Endometrial microvascular endothelial cells (primary cell): ENCODE measurements around the gene DIAPH3. TPM values are rescaled to one million over a fixed set of nuclear protein-coding genes. Genes with fewer than 3 reads are reported as not detected.

ENCODE experiments used
- in situ Hi-C: cut with HindIII; loops from 2 replicates; pipeline ENCODE4 v1.10.0; 2017; ENCODE audit warnings: low sequenced_read_pairs, low pct_unique_long_range_greater_than_20kb; ENCODE audit errors: inconsistent ontology term
- total RNA-seq: library from RNA; depleted of rRNA; stranded (reverse); fragments of >200 nt; gene quantifications from one replicate; pipeline ENCODE4 v1.2.3, GENCODE V29; 2015; ENCODE audit errors: inconsistent ontology term

DIAPH3 gene
- total RNA-seq, 1 donor from 2014 or later = 19.9 TPM

DNA sequence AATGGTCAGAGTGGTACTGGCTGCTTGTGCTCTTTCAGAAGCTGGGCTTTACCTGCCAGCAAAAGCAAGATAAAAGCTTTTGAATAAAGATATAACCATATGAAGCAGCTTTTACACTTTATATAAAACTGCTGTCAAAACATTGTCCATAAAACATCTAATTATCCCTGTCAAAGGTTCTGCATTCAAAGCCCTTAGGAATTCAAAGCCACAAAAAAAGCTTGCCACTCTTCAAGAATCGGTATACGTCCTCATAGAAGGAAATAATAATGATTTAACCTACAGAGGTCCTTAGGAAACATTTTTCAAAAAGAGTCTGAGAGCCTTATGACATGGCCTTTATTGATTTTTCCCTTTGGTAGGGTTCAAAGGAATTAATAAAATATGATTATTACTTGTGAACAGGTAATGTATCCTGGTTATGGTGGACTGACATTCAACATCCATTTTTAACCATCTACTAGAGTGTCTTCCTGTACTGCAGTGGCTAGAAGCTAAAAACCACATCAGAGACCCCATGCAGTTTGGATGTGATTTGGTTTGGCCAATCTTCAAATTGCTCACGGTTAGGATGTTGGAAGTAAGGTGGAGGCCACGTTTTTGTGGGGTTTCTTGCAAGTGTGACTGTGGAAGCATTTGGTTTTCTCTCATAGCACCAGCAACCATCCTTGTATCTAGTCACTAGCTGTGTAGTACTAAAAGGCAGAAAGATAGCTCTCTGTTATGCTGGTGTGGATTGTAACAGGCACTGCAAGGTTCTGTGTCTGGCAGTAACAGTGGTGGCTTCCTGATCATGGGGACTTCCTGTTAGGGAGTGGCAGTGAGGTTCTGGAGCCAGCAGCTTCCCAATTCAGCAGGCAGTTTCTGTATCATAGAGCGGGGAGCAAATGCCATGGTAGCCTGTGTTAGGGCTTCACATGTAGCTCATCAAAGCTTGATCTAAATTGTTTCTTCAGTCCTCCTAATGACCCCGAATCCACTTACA lies 441.5 kb downstream of the DIAPH3 start:
- in situ Hi-C loops = no loop called here

DNA sequence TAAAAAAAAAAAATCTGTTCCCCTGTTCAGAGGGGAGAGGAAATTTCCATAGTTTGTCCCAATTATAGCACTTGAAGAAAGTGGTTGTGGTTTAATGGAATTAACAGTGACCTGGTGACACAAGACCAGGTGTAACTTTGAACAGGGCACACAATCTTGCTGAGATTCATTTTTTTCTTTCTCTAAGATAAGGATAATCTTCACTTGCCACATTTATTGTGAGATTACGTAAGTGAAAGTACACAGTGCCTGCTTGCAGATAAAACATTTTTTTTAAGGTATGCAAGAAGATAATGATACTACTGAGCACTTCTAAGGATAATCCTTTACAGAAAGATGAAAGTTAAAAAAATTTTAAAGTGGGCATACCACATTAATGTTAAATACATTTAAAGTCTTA lies 448.1 kb downstream of the DIAPH3 start:
- in situ Hi-C loops = no loop called here

DNA sequence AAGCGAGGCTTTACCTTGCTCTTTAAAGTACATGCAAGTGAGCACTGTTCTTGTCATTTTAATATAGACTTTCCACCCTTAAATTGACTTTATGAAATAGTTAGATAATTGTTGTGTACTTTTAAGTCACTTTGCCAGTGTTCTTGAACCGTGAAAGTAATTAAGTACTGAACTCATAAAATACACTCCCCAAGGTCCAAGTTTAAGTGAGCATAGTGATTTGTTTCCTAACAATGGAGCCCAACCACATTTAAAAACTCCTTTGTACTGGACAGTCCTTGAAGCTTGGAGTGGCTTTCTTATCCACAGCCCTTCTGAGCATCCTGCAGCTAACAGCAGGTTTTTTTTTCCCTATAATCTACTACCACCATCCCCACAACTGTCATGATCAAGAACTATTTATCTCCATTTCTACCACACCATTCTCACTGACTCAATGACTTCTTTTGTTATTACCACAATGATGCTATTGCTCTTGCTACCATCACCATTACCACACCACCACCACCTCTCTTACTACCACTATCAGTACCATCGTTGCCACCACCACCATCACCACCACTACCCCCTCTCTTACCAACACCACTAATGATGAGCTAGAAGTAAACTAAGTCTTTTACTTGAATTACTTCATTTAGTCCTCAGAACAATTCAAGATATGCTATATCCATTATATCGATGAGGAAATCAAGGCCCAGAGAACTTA lies 452.6 kb downstream of the DIAPH3 start:
- in situ Hi-C loops = no loop called here

DNA sequence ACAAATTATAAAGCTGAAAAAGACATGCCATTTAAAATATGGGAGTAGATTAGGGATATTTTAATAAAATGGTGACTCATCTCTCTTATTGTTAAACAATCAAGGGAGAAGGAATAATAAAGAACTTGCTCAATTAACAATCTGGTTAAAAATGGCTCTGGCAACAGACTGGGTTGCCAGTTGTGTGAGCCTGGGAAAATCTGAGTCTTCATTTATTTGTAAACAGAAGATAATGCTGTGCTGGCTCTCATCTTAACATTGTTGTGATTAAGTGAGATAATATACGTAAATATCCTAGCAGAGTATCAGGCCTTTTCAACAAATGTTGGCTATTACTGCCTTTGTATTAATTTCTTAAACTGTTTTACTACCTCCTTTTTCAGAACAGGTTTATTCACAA lies 453.3 kb downstream of the DIAPH3 start:
- in situ Hi-C loops = no loop called here

DNA sequence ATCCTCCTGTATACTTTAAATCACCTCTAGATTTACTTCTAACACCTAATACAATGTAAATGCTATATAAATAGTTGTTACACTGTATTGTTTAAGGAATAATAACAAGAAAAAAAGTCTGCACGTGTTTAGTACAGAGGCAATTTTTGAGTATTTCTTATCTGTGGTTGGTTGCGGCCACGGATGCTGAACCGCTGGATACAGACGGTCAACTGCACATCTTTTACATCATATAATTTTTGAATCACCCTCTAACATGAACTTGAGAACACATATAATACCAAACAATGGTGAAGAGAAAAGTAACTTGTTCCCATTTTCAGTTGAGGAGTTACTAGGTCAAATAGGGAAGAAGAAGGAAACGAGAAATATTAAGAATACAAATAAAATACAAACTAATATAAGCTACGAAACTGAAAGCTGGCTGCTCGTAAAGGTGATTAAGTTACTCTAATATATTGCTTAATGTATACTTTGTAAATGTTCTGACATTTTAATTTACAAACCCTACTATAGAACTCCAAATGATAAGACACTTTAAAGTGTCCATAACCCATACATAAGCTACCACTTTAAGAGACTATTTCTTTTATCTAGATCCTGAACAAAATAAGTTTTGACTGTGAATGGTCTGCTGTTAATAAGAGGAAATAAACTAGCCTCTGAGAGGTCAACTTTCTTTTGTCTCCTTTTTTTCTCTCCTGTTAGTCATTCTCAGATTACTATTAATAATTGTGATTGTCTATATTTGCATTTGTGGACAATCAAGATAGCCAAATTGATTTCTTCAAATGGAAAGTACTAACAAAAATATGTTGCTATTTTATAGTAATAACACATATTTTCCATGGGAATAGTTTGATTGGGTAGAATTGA lies 457.4 kb downstream of the DIAPH3 start:
- in situ Hi-C loops = no loop called here

DNA sequence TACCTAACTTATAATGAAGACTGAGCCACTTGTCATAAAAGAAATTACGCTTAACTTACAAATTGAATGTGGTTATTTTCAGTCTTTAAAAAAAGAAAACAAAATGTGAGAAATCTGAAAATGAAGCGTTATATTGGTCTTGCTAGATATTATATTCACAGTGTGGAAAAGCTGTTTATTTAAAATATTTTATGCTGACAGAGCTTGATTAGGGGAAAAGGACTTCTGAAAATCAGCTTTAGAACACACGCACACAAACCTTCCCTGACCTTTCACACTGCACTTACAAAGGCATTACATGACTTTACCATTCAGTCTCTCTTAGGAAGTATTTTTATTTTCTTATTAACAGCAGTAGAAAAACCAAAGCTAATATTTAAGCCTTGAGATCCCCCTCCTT lies 461.5 kb downstream of the DIAPH3 start:
- in situ Hi-C loops = no loop called here

DNA sequence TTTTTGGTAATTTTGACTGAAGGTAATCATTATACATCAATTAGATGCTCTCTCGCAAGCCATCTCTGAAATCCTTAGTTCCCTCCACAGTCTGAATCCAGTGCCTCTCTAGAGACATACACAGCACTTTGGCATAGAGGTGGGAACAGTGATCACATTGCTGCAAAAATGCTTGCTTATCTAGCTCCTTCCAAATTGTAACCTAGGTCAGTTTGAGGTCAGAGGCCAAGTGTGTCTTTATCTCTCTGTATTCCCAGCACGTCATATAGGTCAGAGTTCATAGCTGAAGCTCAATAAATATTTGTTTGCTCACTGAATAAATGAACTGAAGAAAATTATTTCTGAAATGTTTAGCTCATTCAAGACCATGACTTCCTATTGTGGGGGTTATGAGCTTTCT lies 462.5 kb downstream of the DIAPH3 start:
- in situ Hi-C loops = no loop called here

DNA sequence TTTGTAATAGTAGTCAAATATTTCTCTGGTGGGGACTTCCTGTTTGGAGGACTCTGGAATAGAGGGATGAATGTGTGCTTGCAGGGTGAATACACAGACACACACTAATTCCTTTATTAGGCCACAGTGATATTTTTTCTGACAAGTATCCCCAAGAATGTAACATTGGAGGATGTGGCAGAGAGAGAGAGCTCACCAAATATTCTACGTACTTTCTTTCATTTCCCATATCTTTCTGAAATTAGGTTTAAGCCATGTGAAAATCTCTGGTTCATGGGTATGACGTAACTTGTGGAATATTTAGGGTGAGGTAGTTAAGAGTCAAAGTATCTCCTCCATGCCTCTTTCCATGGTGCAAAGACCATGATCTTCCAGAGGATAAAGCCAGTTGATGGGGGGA lies 463.4 kb downstream of the DIAPH3 start:
- in situ Hi-C loops = no loop called here

DNA sequence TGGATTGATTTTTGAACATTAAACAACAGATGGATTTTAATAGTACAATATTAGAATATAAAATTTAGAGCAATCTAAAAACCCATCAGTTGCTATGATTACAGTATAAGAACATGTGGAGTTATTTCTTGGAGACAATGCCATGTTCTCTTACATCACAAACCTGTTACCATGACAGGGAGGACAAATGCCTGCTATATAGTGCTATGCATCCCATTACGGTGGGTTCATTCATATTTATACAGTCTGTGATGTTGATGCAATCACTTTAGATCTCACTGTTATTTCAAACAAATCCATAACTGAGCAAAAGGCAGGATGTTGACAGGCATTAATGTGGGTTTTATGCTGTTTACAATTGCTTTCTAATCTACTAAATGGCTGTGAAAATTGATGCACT lies 467.5 kb downstream of the DIAPH3 start:
- in situ Hi-C loops = no loop called here

DNA sequence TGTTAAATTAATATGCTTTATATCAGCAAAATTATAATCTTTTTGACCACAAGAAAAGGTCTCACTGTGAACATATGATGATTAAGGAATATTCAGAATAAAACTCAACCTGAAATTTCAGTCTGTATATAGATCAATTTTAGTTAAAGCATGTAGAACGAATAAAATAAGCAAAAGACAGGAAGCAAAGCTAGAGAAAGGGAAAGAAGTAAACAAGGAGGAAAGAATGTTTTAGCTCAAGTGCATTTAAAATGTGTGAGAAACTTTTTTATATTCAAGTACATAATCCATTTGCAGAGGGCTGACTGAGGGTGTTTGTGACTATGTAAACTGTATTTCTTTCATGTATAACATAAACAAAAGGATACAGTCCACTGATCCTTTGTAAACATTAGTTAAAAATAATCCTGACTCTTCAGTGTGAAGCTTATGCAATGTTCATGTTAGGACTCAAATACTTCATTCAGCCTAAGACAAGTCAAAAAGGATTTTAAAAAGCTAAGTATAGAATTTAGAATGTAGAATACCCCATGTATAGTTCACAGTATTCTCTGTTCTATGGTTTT lies 472.1 kb downstream of the DIAPH3 start:
- in situ Hi-C loops = no loop called here

DNA sequence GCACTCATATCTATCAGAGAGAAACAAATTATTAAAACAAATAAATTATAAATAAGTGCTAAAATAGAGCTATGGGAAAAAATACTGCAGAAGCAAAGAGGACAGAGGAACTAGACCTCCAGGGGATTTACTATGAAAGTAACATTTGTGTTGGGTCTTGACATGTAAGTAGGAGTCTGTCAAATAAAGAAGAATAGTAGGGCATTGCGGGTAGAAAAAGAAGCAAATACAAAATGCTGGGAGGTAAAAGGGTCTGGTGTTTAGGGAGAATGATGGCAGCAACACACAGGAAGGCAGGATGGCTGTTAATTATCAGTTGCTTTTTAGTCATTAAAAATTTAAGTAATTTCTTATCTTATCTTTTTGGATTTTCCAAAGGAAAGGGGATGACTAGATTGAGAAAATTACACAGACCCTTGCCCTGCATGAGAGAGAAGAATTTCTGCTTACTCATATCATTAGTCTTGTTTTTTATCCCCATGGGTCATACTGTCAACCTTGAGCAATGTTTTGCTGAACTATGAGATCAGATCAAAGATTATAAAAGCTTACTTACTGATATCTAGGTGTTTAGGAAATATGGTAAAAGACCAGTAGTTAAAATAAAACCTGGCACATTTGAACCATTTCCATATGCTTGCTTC lies 472.7 kb downstream of the DIAPH3 start:
- in situ Hi-C loops = no loop called here

DNA sequence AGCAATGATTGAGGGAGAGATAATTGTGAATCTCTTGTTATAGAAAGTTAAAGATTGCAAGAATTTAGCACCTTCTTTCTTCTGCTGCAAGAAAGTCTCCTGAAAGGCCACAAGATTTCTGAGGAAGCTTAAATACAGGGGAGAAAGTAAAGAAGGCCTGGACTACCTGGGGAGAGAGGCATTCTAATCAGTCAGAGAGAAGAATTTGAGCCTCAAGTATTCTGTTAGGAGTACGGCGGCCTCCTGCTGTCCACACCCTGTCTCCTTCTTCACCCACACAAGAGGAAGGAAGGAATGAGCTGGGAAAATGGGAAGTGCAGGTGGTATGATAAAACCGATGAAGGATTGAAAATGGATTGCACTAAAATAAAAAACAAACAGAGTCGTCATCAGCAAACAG lies 474.7 kb downstream of the DIAPH3 start:
- in situ Hi-C loops = no loop called here

DNA sequence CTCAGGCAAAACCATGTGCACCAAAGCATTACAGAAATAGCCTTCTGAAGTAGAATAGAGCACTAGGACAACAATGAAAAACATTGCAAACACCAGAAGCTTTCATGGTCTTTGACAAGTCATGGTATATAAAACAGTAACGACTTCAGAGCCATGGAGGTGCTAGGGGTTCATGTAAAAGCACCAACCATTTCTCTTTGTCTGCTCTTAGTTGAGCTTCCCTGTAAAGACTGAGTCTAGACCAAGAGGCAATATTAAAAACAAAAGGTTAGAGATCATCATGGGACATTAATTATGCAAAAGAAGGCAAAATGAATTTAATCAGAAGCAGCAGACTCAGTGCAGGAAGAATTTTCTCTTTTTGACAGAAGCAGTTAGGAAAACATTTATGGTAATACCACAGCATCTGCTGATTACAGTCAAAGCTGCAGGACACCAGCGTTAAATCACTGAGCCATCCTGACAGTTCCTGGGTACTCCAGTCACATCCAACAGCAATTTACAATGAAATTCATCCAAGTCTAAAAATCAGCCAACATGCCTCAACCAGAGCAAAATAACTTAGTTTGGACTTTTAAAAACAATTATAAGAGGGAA lies 476.8 kb downstream of the DIAPH3 start:
- in situ Hi-C loops = no loop called here

DNA sequence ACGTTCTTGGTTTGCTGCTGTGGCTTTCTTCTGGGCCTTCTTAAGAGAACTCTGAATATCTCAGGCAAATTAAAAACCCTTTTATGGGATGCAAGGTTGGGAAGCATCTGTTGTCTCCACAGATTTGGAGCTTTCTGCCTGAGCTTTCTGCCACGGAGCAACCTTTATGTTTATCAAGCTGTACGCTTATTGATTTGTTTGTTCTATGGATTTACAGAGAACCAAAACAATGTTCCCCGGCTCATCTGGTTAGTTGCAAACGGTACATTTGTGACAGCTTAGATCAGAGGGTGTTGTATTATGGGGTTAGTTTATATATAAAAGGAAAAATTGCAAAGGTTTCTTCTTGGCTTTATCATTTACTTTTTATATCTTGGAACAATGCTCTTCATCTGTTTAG lies 479.6 kb downstream of the DIAPH3 start:
- in situ Hi-C loops = no loop called here

DNA sequence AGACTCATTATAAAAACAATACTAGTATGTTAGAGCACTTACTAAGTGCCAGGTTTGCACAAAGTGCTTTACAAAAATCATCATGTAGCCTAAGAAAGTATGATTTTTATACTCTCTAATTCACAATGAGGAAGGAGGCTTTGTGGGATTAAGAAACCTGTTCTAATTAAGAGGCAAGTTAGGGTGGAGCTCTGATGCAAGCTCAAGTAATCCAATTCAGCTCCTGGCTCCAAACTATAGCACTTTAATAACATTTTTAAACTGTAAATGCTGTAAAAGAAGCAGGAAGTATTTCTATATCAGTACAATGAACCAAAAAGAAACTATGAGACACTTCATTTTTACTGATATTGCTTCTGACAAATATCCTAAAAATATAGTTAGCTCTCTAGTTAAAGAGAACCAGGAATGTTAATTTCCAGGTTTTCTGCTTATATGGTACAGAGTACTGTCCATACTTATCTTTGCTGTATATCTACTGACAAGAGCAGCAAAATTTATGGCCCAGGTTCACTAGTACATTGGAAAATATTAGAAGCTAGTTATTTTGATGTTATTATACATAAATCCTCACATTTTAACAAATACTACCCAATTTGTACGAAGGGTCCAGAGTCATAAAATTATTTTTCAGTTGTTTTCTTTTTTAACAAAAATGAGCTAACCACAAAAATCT lies 482.0 kb downstream of the DIAPH3 start:
- in situ Hi-C loops = no loop called here

DNA sequence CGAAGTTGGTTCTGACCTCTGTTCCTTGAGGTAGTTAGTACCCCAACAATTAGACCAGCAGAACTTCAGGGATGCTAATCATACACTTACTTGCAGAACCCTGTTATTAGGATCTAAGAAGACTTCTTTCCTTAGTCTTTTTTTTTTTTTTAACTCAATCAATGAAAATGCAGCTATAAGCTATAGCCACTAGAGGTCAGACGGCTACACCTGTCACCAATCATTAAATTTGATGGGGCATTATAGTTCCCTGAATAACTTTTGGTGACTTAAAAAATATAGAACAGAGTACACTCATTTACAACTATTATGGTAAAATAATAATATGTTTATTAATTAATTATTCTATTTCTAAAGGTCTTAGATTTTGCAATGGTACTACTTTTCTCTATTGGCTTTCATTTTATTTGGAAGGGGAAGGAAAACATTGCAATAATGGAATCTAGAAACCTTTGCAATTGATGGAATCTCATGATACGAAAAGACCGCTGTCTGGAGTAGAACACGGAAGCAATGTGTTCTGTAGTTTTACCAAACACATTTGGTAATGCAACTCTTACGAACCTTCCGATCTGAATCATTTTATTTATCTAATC lies 483.2 kb downstream of the DIAPH3 start:
- in situ Hi-C loops = no loop called here

DNA sequence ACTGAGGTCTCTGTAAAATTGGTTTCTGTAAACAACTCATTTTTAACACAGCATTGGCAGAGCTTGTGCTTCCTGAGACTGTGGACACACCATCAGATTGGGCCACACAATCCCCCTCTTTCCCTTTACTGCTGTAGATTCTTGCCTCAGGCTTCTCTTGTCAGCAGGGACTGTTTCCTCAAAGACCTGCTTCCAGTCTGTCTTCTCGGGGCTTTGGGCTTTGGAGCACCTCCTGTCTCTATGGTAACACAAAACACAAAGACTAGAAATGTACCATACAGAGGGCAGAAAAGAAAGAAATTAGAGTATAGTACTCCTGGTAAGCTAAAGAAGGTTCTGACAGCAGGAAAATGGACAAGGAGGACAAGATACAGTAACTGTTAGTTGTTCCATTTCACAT lies 484.5 kb downstream of the DIAPH3 start:
- in situ Hi-C loops = no loop called here
